ENCODE data around the gene CFAP46.
"Not testable (repeated sequence)": the region's sequence is repeated elsewhere in the genome, so short reads cannot be mapped to it uniquely, and the experiment has no call there.

Gene CFAP46

DNA sequence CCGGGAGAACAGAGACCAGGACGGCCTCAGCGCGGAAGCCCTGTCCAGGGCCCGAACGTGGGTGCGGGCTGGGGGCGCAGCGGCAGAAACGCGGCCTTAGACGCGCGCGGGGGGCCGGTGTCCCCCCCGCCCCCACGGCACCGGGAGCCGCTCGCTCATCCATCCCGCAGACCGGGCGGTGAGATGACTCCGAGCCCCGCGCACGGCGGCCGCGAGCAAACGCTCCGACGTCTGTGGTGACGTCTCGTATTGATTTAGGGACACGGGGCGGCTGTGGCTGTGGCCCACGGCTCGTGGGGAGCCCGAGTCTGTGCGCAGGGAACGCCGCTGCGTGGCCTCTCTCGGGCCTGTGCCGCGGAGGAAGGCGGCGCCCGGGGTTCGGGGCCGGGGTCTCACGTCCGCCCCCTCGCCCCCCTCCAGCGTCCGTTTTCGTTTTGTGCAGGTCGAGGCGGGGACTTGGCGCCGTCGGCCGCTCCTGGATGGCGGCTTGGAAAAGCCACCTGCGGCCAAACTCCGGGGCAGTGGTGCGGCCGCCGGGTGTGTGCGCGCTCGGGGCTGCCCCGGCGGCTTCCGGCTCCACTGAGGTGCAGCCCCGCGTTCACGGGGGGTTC is 155.4 kb downstream of the CFAP46 start:
- no peak for DNase-seq (ENCODE audit: low read depth)

DNA sequence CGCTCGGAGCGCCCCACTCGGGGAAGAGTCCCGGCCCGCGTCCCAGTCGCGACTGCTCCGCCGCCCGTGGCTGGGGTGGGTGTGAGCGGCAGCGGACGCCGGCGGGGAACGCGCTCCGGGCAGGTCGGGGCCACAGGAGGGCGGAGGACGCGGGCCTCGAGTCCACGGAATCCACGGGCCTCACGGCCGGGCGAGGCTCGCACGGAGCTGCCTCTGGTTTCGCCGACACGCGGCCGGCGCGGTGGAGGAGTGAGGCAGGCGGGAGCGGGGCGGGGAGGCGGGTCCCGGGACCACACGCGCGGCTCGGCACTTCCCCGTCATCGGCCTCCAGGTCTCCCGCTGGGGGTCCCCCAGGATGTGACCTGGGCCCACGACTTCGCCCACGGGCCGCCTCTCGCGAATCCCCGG is 155.9 kb downstream of the CFAP46 start:
- DNase-seq (ENCODE audit: low read depth): no peak

DNA sequence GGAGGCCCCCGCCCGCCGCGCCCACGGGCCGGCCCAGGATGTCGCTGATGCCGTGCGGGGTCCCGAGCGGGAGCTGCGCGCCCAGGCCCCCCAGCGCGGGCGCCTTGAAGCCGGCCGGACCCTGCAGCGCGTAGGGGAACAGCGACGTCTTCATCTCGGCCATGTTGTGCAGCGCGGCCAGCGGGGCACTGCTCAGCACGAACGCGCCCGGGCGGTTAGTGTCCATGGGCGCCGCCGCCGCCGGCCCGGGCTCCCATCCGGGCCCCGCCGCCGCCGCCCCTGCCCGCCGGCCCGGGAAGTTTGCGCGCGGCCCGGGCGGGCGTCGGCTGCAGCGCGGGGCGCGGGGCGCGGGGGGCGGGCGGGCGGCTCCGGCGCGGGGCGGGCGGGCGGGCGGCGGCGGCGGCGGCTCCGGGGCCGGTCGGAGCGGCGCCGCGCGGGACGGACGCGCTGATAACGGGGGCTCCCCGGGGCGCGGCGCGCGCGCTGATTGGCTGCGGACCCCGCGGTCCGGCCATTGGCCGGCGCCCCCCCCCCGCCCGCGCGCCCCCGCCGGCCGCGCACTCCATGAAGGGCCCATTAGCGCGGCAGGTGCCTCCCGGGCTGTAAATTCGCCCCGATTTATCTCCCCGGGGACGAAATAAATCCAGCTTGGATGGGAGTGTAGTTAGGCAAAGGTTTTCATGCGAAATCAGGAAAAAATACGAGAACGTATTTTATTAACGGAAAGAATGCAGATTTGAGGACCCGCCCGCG is 156.5 kb downstream of the CFAP46 start, which contains the start of gene NKX6-2:
Gene NKX6-2, minus strand, starts transcription at position 425 of the 753 bp plus-strand sequence. Its CDS starts 199 bp downstream, at position 226.
- DNase-seq (ENCODE audit: low read depth): no peak

DNA sequence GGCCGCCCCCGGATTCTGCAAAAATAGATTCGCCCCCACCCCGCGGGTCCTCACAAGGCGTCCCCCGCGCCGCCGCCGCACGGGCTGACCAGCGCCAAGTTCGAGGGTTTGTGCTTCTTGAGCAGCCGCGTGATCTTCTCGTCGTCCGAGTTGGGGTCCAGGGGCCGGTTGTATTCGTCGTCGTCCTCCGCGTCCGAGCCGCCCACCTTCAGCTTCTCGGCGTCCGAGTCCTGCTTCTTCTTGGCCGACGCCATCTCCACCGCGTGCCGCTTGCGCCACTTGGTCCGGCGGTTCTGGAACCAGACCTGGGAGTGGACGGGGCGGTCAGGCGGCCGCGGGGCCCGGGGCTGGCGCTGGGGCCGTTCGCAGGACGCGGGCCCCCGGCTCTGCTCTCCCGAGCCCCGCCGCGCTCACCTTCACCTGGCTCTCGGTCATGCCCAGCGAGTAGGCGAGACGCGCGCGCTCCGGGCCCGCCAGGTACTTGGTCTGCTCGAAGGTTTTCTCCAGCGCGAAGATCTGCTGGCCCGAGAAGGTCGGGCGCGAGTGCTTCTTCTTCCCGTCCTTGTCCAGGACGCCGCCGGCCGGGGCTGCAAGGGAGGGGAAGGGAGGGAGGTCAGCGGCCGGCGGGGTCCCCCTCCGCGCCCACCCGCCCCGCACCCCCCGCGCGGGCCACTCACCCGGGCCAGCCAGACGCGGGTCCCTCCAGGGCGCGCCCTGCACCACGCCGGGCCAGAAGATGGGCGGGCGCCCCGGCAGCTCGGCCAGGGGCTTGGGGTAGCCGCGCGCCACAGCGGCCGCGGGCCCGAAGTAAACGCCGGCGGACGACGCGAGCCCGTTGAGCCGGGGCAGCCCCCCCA is 157.3 kb downstream of the CFAP46 start:
- DNase-seq (ENCODE audit: low read depth): no peak

DNA sequence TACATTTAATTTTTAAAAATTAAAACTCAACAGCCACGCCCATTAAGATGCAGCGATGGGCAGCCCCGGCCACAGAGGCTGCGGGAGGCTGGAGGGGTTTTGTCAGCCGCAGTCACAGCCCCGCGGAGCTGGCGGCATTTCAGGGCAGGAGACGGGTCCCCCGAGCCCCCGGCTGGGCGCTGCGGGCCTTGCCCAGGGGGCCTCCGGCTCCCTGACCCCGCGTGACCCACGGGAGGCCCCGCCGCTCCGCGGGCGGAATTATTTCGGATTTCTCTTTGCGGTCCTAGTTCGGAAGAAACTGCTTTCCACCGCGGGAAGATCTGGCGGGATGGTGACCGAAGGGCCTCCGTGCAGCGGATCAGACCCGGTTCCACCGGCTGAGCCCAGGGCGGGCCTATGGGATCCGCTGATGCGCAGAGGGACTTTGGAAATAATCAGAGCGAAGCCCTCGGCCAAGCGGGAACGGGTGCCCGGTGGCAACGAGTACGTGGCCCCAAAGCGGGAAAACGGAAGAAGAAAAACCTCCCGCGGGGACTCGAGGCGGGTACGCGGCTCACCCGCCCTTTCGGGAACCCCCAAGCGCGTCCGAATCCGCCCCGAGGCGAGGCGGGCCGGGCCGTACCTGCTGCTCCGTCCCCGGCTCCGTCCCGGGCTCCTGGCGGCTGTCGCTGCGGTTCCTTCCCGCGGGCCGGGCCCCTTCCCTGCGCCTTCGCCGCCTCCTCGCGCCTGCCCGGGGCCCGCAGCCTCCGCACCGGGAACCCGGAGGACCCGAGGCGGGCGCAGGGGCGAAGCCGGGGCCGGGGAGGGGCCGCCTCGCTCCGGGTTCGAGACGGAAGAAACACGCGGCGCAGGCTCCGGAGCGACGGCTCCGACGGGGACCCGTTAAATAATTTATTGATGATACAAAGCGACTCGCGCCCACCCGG is 158.2 kb downstream of the CFAP46 start:
- DNase-seq (ENCODE audit: low read depth): no peak

DNA sequence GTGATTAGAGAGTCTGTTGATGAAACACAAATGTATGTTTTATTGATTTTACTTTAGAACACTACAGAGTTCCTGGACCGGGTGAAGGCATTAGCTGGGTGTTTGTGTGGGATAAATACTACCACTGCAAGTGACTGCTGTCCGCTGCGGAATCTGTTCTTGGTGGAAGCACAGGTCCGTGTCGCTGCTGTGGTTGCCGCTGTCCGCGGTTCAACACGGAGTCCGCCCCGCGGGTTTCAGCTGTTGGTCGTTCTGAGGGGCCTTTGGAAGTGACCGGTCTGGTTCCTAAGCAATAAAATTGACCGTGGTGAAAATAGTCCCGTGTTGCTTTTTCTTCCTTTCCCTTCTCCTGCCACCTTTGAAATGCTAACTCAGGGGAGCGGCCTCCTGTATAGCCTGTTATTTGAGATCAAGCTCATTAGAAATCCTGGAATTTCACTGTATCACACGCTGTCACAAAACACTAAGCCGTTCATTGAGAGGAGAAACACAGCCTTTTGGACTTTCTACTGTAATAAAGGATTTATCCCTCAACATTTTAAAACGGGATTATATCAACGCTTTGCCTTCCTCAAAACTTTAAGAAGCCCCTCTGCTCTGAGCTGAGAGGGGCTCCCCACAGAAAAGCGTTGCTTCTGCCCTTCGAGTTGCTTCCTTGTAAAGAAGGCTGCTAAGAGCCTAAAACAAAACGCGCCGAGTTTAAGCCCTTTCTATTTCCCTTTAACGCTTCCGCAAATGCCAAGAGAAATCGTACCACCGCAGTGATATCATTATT is 159.0 kb downstream of the CFAP46 start:
- no peak for DNase-seq (ENCODE audit: low read depth)

DNA sequence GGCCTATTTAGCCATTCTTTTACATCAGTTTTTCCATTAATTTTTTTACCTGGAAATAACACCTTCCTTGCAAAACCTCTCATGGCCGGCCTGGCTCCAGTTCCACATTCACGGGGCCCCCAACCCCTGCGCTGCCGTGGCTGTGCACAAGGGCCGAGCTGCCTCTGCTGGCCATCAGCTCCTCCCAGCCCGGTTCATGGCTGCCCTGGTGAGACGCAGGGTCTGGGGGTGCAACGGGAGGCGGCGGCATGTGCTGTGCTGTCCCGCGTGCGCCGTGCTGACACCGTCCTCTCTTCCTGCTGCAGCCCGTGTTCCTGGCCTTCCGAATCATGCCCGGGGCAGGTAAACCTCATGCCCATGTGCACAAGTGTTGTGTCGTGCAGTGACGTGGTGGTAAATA is 160.8 kb downstream of the CFAP46 start:
- DNase-seq (ENCODE audit: low read depth): no peak

DNA sequence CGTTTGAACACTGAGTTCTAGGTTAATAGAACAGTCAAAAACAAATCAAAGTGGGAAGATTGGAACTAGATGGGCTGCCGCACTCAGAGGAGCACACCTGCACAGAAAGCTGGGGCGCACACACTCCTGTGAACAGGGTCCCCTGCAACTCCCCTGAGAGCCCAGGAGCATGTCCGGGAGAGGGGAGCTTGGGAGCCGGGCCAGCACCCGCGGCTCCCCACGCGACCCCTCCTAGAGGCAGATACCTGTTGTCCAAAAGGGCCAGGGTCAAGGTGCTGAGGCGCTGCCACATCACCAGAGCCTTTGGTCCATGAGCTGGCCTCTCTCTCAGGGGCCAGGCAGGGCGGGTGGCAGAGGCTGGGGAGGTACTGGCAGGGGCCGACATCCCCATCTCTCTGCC is 162.0 kb downstream of the CFAP46 start:
- DNase-seq (ENCODE audit: low read depth): no peak

DNA sequence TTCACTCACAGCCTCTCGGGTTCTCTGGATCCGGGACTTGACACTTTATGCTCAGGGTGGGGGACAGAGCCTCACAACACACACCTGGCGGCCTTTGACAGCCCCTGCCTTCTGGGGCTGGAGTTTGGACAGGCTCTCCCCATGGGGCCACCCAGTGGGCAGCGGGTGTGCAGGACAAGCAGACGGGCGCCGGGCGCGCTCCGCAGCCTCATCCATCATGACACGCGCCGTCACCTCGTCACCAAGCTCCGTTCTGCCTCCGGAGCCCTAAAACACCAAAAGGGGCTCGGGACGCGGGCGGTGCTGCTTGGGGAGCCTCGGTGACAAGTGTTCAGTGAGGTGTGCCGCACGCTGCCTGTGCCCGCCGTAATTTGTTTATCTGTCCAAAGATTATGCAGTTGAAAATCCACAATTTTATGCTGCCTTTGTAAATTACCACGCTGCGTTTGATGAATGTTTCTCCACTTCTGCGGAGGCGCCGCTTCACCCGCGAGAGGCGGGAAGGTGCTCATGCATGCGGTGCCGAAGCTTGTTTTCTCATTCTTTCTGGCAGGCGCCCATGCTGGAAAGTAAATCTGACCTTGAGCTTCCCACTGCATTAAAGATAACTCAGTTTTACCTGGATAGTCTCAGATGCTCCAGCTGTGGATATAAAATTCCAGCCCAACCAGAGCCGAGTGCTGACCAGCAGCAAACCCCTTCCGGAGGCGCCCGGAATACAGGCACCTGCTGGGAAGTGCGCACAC is 162.6 kb downstream of the CFAP46 start:
- no peak for DNase-seq (ENCODE audit: low read depth)

DNA sequence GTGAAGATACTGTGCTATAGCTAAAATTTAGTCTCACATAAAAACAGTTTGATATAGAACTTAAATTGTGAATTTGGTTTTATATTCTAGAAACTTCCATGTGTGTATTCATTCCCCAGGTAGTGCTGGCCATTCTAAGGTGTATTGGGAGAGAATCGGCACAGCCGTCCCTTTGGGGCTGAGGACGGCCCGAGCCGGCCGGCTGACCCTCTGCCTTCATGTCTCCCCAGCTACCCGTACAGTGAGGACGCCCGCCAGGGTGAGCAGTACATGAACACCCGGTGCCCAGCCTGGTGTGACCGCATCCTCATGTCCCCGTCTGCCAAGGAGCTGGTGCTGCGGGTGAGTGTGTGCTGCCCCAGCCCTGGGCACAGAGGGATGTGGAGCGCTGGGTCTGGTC is 164.9 kb downstream of the CFAP46 start:
- no peak for DNase-seq (ENCODE audit: low read depth)

DNA sequence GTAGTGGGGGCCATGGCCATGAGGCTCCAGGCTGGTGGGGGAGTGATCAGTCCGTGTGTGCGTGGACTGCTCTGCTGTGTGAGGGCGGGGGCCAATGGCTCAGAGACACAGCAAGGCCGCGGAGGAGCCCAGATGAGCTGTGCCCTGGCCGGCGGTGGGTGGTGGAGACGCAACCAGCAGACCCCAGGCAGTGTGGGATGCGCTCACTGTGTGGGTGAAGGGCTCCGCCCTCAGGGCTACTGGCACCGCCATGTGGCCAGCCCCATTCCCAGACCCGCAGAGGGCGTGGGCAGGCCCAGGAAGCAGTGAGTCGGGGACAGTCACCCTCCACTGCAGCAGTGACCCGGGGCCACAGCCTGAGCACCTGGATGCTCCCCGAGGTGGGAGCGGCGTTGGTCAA is 165.5 kb downstream of the CFAP46 start:
- no peak for DNase-seq (ENCODE audit: low read depth)

DNA sequence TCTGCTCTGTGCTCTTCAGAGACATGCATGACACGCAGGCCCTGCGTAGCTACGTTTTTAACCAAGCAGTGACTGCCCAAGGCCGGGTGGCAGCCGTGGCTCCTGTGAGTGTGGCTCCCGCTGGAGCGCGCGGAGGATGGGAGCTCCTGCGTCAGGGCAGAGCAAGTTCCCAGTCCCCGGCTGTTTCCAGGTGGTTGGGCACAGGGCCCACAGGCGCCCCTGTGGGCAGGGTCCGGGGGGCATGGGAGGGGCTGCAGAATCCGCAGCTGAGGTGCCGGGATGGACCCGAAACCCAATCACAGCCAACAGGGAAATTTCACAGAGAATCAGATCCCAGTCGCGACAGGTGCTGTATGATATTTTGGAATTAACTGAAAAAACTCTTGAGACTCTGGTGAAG is 166.2 kb downstream of the CFAP46 start:
- DNase-seq (ENCODE audit: low read depth): no peak

DNA sequence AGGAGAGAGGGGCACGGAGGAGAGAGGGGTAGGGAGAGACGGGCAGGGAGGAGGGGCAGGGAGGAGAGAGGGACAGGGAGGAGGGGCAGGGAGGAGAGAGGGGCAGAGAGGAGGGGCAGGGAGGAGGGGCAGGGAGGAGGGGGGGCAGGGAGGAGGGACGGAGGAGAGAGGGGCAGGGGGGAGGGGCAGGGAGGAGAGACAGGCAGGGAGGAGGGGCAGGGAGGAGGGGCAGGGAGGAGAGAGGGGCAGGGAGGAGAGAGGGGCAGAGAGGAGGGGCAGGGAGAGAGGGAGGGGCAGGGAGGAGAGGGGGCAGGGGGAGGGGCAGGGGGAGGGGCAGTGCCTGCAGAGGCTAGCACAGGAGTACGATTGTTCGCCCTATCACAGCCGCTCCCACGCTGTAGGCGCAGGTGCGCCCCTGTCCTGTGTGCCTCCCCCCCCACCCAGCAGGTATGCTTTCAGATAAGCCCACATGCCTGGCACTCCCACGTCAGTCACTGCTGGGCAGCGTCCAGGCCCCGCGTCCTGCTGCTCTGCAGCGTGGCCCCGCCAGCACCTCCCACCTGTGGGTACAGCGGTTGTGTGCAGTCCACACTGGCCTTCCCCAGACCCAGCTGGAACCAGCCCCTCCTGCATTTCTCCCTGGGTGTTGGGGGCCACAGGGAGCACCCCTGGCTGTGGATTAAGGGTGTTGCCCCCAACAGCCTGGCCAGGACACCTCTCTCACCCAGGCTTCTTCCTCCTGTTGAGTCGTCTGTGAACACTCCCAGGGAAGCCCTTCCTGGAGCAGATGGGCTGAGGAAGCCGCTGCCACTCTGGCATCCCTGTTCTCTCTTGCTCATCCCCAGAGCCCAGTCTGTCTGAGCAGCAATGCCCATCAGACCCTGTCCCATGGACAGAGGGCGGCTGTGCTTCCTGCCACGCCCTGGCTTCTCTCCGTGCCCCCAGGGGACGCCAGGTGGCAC is 167.2 kb downstream of the CFAP46 start:
- no peak for DNase-seq (ENCODE audit: low read depth)

DNA sequence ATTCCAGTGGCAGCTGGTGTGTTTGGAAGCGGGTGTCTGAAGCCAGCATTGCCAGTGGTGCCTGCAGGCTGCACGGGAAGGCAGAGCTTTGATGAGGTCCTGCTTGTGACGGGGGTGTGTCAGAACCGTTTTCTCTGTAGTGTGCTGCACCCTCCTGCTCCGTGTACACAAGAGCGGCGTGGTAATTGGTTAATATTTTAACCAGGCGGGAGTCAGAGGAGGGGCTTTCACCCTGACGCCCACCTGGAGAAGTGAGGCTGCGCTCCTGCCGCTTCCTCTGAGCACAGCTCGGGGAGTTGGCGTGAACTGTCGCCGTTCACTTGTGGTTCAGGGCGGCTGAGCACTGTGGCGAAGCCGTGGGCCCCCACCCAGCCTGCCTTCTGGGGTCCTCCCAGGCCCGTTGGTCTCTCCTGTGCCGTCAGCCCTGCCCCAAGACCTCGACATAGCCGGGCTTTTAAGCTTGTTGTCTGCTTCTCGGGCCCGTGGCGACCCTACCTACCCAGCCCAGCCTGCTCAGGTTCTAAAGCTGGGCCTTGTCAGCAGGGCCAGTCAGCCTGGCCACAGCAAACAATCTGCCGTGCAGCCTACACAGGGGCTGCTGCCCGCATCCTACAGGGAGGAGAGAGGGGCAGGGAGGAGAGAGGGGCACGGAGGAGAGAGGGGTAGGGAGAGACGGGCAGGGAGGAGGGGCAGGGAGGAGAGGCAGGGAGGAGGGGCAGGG is 168.0 kb downstream of the CFAP46 start:
- no peak for DNase-seq (ENCODE audit: low read depth)

DNA sequence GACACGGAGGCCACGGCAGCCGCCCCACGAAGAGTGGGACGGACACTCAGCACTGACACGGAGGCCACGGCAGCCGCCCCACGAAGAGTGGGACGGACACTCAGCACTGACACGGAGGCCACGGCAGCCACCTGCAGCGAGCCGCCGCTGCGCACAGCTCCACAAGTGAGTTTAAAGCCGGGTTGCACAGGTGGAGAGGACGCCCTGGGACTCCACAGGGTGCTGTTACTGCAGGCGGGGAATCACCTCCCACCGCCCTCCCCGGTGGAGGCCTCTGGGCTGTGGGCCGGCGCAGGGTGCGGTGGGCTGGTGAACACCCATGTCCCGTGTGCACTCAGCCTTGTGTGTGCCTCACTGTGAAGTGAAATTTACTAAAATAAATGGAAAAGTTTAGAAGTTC is 169.6 kb downstream of the CFAP46 start:
- DNase-seq (ENCODE audit: low read depth): not testable (repeated sequence)

DNA sequence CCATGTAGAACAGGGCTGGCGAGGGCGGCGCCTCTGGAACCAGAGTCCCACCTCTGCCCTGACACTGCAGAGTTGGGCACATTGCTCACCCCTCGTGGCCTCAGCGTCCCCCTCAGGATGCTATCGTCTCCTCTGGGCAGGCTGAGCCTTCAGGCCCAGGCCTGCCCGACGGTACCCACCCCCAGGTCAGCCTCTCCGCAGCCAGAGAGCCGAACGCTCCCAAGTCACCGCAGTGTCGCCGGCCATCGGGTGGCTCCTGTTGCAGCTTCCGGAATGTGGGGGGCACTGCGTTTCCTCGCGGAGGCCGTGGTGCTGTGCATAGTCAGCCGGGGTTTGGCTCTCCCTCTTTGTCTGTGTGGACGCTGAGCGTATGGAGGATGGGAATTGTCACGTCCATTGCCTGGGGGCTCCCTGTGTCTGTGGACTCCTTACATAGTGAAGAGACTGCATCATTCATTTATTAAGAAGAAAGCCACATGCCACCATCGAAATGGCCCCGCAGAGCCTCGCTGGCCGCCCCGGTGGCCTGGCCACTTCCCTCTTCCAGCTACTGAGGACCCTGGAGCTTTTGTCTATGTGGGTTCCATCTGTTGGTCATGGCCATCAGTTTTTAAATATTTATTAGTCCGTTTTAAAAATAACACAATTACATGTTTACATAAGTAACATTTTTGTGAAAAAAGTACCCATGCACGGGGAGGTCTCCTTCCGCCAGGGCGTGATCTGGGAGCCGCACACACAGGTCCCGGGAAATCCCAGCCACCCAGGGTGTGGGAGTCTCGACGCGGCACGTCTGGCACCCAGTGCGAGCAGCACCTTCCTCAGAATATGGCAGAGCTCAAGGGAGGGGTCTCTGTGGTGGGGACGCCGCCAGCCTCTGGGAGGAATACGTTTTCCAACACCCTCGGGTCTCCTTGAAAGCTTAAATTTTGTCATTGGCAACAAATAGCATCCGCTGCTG is 172.0 kb downstream of the CFAP46 start:
- DNase-seq (ENCODE audit: low read depth): no peak

All from stimulated activated CD8-positive, alpha-beta memory T cell treated with anti-CD3 and anti-CD28 coated beads, Interleukin-15, amount 100 ng/mL, for 24 hours (primary cell).